HepG2 (cell line): ENCODE data around the gene KRT34.

ENCODE experiments used
- CREM ChIP-seq, 2 experiments: sonication (generic) in 1 of 2; formaldehyde crosslinking in 1 of 2; IDR thresholded peaks; 2 replicates each; pipeline versions ENCODE4 v1.4.0 to v1.6.1; 2016 to 2020; ENCODE audit warnings: antibody characterized with exemption in 1 of 2, mild to moderate bottlenecking in 1 of 2, missing genetic modification reagents in 1 of 2
- CTCF ChIP-seq: sonication (generic); formaldehyde crosslinking; IDR thresholded peaks from 2 replicates; pipeline ENCODE4 v1.5.0; 2020; ENCODE audit warnings: mild to moderate bottlenecking, missing genetic modification reagents, moderate library complexity
- FOXA1 ChIP-seq, 2 experiments: fragments of 450-650 bp in 1 of 2; sonication (generic) in 1 of 2; formaldehyde crosslinking in 1 of 2; IDR thresholded peaks; 2 replicates each; pipeline versions ENCODE4 v1.4.0 to v1.6.1; 2016 to 2020; ENCODE audit warnings: missing genetic modification reagents in 1 of 2
- FOXK1 ChIP-seq: sonication (generic); formaldehyde crosslinking; IDR thresholded peaks from 2 replicates; pipeline ENCODE4 v1.4.0; 2020; ENCODE audit warnings: low read depth, missing genetic modification reagents, borderline replicate concordance
- JUN ChIP-seq: sonication (generic); formaldehyde crosslinking; IDR thresholded peaks from 2 replicates; pipeline ENCODE4 v1.4.0; 2020; ENCODE audit warnings: mild to moderate bottlenecking, missing genetic modification reagents
- MEF2D ChIP-seq: sonication (generic); formaldehyde crosslinking; IDR thresholded peaks from 2 replicates; pipeline ENCODE4 v1.5.1; 2020; ENCODE audit warnings: mild to moderate bottlenecking, missing genetic modification reagents
- NBN ChIP-seq: fragments of 450-650 bp; conservative IDR thresholded peaks from 2 replicates; pipeline ENCODE4 v1.6.1; 2017
- NONO ChIP-seq, 2 experiments: fragments of 450-650 bp in 1 of 2; sonication (generic) in 1 of 2; formaldehyde crosslinking in 1 of 2; IDR thresholded peaks in 1 of 2; conservative IDR thresholded peaks in 1 of 2; 2 replicates each; pipeline versions ENCODE4 v1.6.1 to v1.8.0; 2017 to 2022; ENCODE audit warnings: mild to moderate bottlenecking in 1 of 2, missing genetic modification reagents in 1 of 2, moderate library complexity in 1 of 2
- POLR2A ChIP-seq, 2 experiments: IDR thresholded peaks; 2 replicates each; pipeline ENCODE4 v1.6.1; 2011; ENCODE audit warnings: low read depth in 2 of 2, low read length in 2 of 2, mild to moderate bottlenecking in 1 of 2, moderate library complexity in 1 of 2; ENCODE audit not compliant: insufficient read depth in 1 of 2
- ZBTB42 ChIP-seq: sonication (generic); formaldehyde crosslinking; IDR thresholded peaks from 2 replicates; pipeline ENCODE4 v1.5.0; 2020; ENCODE audit warnings: mild to moderate bottlenecking, missing genetic modification reagents
- ZKSCAN1 ChIP-seq: fragments of 150-350 bp; IDR thresholded peaks from 2 replicates; pipeline ENCODE4 v1.6.1; 2014; ENCODE audit warnings: low read length
- ZMAT3 ChIP-seq: sonication (generic); formaldehyde crosslinking; conservative IDR thresholded peaks from 2 replicates; pipeline ENCODE4 v1.7.0; 2021; ENCODE audit warnings: missing genetic modification reagents
- ZNF546 ChIP-seq: sonication (generic); formaldehyde crosslinking; conservative IDR thresholded peaks from 2 replicates; pipeline ENCODE4 v1.8.1; 2023; ENCODE audit warnings: mild to moderate bottlenecking, missing genetic modification reagents
- TF ChIP-seq, protein P1 (sequence below), 2 experiments: sonication (generic) in 1 of 2; formaldehyde crosslinking in 1 of 2; IDR thresholded peaks; 2 replicates each; pipeline versions ENCODE4 v1.5.1 to v1.6.1; 2011 to 2020; ENCODE audit warnings: borderline replicate concordance in 1 of 2, low read depth in 1 of 2, low read length in 1 of 2, mild to moderate bottlenecking in 1 of 2, missing genetic modification reagents in 1 of 2, moderate library complexity in 1 of 2

DNA sequence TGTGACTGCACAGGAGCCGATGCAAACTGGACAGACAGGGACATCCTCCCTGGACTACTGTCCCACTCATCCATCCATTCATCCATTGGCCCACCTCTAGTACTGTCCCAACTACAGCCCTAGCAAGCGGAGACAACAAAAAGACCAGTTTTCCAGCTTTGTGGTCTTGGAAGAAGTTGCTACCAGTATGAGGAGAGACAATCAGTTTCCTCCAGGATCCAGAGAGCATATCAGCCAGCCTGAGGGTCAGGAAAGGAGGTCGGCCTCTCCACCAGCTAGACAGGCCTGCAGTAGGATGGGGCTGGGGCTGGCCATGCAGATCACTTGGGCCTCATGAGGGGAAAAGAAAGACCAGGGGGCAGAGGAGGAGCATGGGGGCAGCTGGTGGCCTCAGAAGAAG, 48.3 kb downstream of the KRT34 start:
- TF ChIP-seq CREM (IDR thresholded peaks at IDR 0.05) (no peak), CREM (CRISPR knock-in tag; IDR thresholded peaks at IDR 0.05) (no peak), NONO (IDR thresholded peaks at IDR 0.05) (no peak), NONO (CRISPR knock-in tag; conservative IDR thresholded peaks at IDR 0.05) (no peak), ZMAT3 (CRISPR knock-in tag) (no peak), POLR2A (IDR thresholded peaks at IDR 0.05; ENCODE audit: insufficient read depth in 1 of 2, low read depth in 2 of 2, low read length in 2 of 2) (no peak), FOXK1 (CRISPR knock-in tag) (no peak), FOXA1 (IDR thresholded peaks at IDR 0.05) (no peak), FOXA1 (CRISPR knock-in tag; IDR thresholded peaks at IDR 0.05) (no peak), ZBTB42 (CRISPR knock-in tag) (no peak), MEF2D (CRISPR knock-in tag) (no peak), CTCF (no peak), JUN (CRISPR knock-in tag) (no peak), NBN (no peak), ZKSCAN1 (no peak), ZNF546 (CRISPR knock-in tag) (no peak)
- TF ChIP-seq, protein P1, sequence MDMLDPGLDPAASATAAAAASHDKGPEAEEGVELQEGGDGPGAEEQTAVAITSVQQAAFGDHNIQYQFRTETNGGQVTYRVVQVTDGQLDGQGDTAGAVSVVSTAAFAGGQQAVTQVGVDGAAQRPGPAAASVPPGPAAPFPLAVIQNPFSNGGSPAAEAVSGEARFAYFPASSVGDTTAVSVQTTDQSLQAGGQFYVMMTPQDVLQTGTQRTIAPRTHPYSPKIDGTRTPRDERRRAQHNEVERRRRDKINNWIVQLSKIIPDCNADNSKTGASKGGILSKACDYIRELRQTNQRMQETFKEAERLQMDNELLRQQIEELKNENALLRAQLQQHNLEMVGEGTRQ (IDR thresholded peaks at IDR 0.05; ENCODE audit: low read depth, low read length): no peak
- TF ChIP-seq, protein P1 (CRISPR knock-in tag; IDR thresholded peaks at IDR 0.05; ENCODE audit: borderline replicate concordance): no peak
